GM18867 (cell line): ENCODE data around the gene EEF1E1.

Experiments used
- ATAC-seq: cut with Tn5 transposase; IDR thresholded peaks from one replicate; pipeline ENCODE4 v1.9.1; 2021; ENCODE audit warnings: mild to moderate bottlenecking, moderate library complexity; ENCODE audit not compliant: unreplicated experiment

EEF1E1 gene

GRCh38 chr6:8088886-8089285 lies 13.5 kb downstream of the EEF1E1 start:
- ATAC-seq: no peak

DNA sequence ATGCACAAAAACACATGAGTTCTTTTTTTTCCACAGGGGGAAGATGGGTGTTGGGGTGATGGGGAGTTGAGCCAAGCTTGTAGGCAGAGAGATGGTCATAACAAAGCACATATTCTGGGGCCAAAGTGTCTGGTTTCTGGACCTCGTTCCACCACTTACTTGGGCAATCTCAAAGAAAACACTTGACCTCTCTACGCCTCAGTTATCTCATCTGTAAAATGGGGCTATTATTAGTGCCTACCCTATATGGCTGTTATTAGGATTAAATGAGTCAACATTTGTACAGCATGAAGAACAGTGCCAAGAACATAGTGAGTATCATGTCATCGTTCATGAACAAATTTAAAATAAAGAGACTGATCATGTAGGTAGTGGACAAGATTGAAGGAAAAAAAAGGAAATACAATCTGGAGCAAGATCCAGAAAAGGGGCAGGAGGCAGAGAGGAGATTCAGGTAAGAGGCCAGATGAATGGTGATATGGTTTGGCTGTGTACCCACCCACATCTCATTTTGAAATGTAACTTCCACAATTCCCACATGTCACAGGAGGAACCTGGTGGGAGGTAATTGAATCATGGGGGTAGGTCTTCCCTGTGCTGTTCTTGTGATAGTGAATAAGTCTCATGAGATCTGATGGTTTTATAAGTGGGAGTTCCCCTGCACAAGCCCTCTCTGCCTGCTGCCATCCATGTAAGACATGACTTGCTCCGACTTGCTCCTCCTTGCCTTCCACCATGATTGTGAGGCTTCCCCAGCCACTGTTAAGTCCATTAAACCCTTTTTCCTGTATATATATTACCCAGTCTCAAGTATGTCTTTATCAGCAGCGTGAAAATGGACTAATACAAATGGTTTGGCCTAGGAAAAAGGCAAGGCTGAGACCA lies 14.2 kb downstream of the EEF1E1 start:
- ATAC-seq: no peak

GRCh38 chr6:8086755-8087306 lies 15.5 kb downstream of the EEF1E1 start:
- ATAC-seq: no peak

DNA sequence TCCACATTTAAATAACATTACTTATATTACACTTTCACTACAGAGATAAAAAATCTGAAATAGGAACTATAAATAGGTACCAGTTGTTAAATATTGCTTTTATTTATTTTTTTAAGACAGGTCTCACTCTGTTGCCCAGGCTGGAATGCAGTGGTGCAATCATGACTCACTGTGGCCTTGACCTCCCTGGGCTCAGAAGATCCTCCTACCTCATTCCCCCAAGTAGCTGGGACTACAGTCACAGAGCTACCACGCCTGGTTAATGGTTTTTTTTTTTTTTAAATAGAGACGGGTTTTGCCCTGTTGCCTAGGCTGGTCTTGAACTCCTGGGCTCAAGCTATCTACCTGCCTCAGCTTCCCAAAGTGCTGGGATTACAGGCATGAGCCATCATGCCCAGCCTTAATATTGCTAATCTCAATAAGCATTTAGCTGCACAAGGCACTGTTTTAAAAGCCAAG lies 17.3 kb downstream of the EEF1E1 start:
- no peak for ATAC-seq

DNA sequence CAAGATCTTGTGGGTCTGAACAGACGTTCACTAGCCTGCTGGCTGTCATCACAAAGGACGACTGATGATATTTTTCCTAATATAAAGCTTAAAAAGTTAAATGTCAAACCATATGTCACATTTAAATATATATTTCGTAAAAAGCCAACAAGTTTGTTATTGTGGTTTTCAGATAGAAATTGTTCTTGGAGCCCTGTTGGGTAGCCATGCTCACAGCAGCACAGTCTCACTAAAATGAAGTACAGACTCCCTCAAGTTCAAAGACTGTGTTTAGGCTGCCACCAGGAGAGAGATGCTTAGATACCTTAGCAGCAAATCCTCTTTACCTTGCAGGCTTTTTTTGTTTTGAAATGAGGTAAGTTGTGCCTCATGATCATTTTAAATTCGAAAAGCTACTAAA lies 17.8 kb downstream of the EEF1E1 start:
- ATAC-seq: no peak

DNA sequence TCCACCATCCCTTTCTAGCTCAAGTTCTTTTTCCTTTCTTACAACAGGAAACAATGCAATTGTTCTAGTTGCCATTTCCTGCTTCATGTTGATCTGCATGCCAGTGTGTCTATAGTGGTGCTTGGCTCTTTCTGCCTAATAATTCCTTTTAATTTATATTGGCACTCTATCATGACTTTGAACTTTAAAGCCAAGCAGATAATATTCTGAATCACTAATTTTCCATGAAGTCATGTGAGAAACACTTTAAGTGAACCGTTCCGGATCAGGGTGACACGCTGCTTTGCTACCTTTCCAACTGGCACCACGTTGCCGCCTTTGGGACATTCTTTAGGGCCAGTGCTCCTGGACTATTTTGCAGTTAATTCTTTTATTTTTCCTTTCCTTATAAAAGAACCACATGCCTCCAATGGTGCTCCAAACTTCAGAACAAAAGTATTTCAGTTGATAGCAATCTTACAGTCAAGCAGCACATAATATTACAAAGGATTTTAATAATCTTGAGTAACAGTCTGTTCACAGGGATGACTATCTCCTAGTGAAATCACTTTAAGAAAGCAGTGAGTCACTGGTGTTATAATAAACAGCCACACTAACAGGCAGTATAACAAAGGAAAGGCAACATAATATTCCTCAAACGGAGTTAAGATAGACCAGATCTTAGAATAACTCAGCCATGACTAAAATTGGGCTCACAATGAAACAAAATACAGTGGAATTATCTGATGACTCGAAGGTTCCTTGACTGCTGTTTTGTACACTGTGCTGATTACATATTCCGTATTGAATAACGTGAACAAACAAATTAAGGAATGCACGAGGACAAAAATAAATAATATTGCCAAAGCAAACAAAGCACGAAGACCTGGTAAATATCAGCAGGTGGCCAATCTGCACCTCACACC lies 19.1 kb downstream of the EEF1E1 start:
- no peak for ATAC-seq

DNA sequence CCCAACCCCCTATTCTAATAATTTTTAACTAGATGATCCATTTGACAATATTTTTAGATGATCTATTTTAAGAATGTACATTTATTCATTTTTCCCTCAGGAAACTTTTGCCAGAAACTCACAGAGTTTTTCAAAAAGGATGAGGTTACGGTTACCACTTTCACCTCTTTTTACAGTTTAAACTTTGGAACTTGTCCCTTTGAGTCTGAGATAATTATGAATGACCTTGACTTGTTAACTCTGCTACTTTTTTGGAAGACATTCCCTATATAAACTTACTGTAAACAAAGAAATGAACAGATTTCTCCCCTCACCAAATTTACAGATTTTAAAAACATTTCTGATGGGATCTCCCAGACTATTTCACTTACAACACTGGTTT lies 19.8 kb downstream of the EEF1E1 start:
- no peak for ATAC-seq

GRCh38 chr6:8080362-8081151 lies 21.8 kb downstream of the EEF1E1 start:
- no peak for ATAC-seq

GRCh38 chr6:8079126-8079525 lies 23.2 kb downstream of the EEF1E1 start:
- ATAC-seq: no peak

DNA sequence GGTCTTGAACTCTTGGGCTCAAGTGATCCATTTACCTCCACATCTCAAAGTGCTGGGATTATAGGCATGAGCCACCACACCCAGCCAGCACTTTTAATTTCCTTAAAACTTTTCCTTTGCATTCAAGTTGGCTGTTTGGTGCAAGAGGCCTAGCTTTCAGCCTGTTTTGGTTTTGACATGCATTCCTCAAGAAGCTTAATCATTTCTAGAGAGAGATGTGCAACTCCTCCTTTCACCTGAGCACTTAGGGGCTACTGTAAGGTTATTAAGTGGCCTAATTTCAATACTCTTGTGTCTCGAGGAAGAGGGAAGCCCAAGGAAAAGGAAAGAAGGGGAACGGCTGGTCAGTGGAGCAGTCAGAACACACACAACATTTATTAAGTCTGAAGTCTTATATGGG lies 24.4 kb downstream of the EEF1E1 start:
- ATAC-seq: no peak

GRCh38 chr6:8075704-8076103 lies 26.6 kb downstream of the EEF1E1 start:
- no peak for ATAC-seq

DNA sequence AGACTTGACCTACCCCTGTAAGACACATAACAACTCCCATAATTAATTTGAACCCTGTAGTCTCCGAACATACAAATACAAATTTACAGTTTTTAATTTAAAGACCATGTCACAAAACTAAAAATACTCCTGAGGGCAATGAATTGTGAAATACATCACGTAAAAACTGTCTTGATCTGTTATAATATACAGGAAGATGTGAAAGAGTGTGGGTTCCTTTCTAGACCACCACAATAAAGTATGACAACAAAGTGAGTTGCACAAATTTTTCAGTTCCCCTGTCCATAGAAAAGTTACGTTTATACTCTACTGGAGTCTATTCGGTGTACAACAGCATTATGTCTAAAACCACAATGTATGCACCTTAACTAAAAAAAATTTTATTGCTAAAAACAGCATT lies 27.2 kb downstream of the EEF1E1 start:
- no peak for ATAC-seq

- ATAC-seq: no peak
These were observed 28.1 kb downstream of the EEF1E1 start for GRCh38 chr6:8074213-8074612.

DNA sequence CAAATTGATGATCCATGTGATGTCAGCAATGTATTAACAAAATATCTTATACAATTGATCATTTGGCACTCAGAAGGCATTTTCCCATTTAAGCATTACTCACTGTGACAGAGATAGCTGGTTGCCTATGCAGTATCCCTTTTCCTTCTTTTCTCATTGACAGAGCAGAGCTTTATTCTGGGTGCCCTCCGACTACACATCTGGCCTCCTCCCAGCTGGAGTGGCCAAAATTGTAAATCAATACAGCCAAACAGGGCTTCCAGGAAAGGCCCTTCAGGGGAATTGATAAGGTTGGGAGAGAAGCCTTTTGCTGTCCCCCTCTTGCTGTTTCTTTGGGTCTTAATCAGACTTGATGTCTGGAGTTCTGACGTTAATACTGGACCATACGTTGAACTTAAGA lies 28.6 kb downstream of the EEF1E1 start:
- ATAC-seq: no peak

- no peak for ATAC-seq
These were observed 31.6 kb downstream of the EEF1E1 start for GRCh38 chr6:8070718-8071117.

- ATAC-seq: no peak
These were observed 32.6 kb downstream of the EEF1E1 start for GRCh38 chr6:8069631-8070284.

DNA sequence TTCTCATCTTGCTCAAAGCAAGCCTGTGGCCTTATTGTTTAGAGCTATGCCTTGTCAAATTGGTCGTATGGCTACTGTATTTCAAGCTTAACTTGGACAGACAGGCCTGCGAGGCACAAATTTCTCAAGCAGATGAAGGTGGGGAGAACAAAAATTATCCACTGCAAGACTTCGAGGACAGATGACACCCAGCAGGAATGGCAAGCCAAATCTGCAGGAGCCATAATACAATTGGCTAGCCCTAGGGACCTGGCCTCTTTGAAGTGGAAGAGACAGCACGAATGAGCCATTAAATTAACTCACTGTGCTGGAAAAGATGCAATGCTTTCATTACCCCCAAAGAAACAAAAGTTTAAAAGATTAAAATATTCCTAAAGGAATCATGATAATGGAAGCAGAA lies 33.2 kb downstream of the EEF1E1 start:
- no peak for ATAC-seq

GRCh38 chr6:8066108-8066507 lies 36.2 kb downstream of the EEF1E1 start:
- ATAC-seq: no peak

DNA sequence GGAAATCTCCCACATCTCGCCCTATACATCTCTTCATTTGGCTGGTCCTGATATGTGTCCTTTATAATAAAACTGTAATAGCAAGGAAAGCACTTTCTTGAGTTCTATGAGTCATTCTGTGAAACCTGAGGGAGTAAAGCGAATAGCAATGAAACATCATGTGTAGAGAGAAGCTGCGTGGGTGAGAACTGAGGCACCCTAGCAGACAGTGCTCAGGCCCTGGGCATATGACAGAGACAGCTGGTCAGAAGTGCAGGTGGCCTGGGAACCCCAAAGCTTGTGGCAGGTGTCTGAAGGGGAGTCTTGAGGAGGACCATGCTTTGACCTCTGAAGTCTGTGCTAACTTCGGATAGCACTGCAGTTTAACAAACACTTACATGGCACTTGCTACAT lies 36.8 kb downstream of the EEF1E1 start:
- peak; percentile 52 for ATAC-seq
